IMR-90 (cell line): Measurements from ENCODE around the gene CD2AP. TPM values are rescaled to one million over a fixed set of nuclear protein-coding genes. Genes with fewer than 3 reads are reported as not detected.

Experiments
- ATAC-seq: fragments of 200-7000 bp; cut with Tn5 transposase; 2 replicates; pipeline ENCODE4 v1.9.1; 2020; ENCODE audit warnings: low read depth, mild to moderate bottlenecking, moderate library complexity
- BruUV-seq: library from RNA; stranded (reverse); fragments of 400-500 nt; replicated peaks from 2 replicates; lab custom pipeline; 2021; lab: Mats Ljungman, UMichigan
- CTCF ChIA-PET: fragments of 300-600 bp; formaldehyde crosslinking; extraction: SDS; loops from one replicate; lab custom pipeline; 2021; ENCODE audit warnings: antibody characterized with exemption; lab: Yijun Ruan, JAX
- POLR2A ChIA-PET: fragments of 300-600 bp; sonication (Branson Sonifier 250); formaldehyde crosslinking; loops from one replicate; lab custom pipeline; 2022; ENCODE audit warnings: antibody characterized with exemption; ENCODE audit not compliant: unreplicated experiment; lab: Charles Lee
- DNase-seq: peaks from one replicate; pipeline ENCODE4 v3.0.0; 2013
- H2AFZ ChIP-seq: replicated peaks from 2 replicates; pipeline ENCODE3; 2013; ENCODE audit warnings: low read length, mild to moderate bottlenecking; ENCODE audit not compliant: poor library complexity
- H2AK5ac ChIP-seq: 2 replicates; pipeline ENCODE4 v1.6.1; 2013; ENCODE audit warnings: low read depth, low read length, inconsistent platforms
- H2AK9ac ChIP-seq: replicated peaks from 2 replicates; pipeline ENCODE3; 2013; ENCODE audit warnings: mild to moderate bottlenecking, low read depth, low read length, moderate library complexity; ENCODE audit not compliant: poor library complexity
- H2BK120ac ChIP-seq: 2 replicates; pipeline ENCODE4 v1.6.1; 2013; ENCODE audit warnings: low read depth, low read length, inconsistent platforms
- H2BK15ac ChIP-seq: 3 replicates; pipeline ENCODE4 v1.6.1; 2013; ENCODE audit warnings: low read depth, low read length, inconsistent platforms
- H2BK20ac ChIP-seq: 2 replicates; pipeline ENCODE4 v1.6.1; 2013; ENCODE audit warnings: low read depth, mild to moderate bottlenecking, inconsistent platforms, low read length, moderate library complexity
- H2BK5ac ChIP-seq: 2 replicates; pipeline ENCODE4 v1.6.1; 2013; ENCODE audit warnings: mild to moderate bottlenecking, low read depth, low read length, inconsistent platforms; ENCODE audit not compliant: poor library complexity, severe bottlenecking
- H3K14ac ChIP-seq: replicated peaks from 2 replicates; pipeline ENCODE4 v1.6.1; 2013; ENCODE audit warnings: low read depth, low read length, inconsistent platforms
- H3K18ac ChIP-seq: 2 replicates; pipeline ENCODE4 v1.6.1; 2013; ENCODE audit warnings: low read depth, low read length, control low read depth
- H3K23ac ChIP-seq: 2 replicates; pipeline ENCODE4 v1.6.1; 2013; ENCODE audit warnings: low read depth, low read length, inconsistent platforms
- H3K27ac ChIP-seq: 2 replicates; pipeline ENCODE4 v1.5.1; 2013; ENCODE audit warnings: mild to moderate bottlenecking, control low read depth, low read length; ENCODE audit not compliant: insufficient read depth
- H3K27me3 ChIP-seq: 2 replicates; pipeline ENCODE4 v1.6.1; 2013; ENCODE audit warnings: low read length; ENCODE audit not compliant: control insufficient read depth, insufficient read depth
- H3K36me3 ChIP-seq: 2 replicates; pipeline ENCODE4 v1.6.1; 2013; ENCODE audit warnings: low read length, mixed read lengths; ENCODE audit not compliant: control insufficient read depth, insufficient read depth
- H3K4ac ChIP-seq: 2 replicates; pipeline ENCODE4 v1.6.1; 2013; ENCODE audit warnings: low read depth, low read length, inconsistent platforms
- H3K4me1 ChIP-seq: 2 replicates; pipeline ENCODE4 v1.6.1; 2013; ENCODE audit warnings: low read length, mixed read lengths; ENCODE audit not compliant: control insufficient read depth, insufficient read depth
- H3K4me2 ChIP-seq: 2 replicates; pipeline ENCODE4 v1.6.1; 2013; ENCODE audit warnings: low read depth, mild to moderate bottlenecking, control low read depth, low read length, moderate library complexity
- H3K4me3 ChIP-seq: 2 replicates; pipeline ENCODE4 v1.5.1; 2013; ENCODE audit warnings: low read depth, mild to moderate bottlenecking, control low read depth, low read length, moderate library complexity; ENCODE audit not compliant: insufficient read depth
- H3K56ac ChIP-seq: 2 replicates; pipeline ENCODE4 v1.6.1; 2013; ENCODE audit warnings: low read length, inconsistent platforms; ENCODE audit not compliant: insufficient read depth; ENCODE audit errors: extremely low read depth
- H3K79me1 ChIP-seq, 2 experiments: 2 replicates each; pipeline ENCODE4 v1.6.1; 2013; ENCODE audit warnings: low read length in 2 of 2, inconsistent platforms in 1 of 2, low read depth in 1 of 2
- H3K9ac ChIP-seq: 2 replicates; pipeline ENCODE4 v1.6.1; 2013; ENCODE audit warnings: low read depth, low read length, control low read depth
- H3K9me1 ChIP-seq: 2 replicates; pipeline ENCODE4 v1.6.1; 2013; ENCODE audit warnings: low read length, inconsistent platforms; ENCODE audit not compliant: insufficient read depth
- H3K9me3 ChIP-seq: 2 replicates; pipeline ENCODE4 v1.6.1; 2013; ENCODE audit warnings: low read length; ENCODE audit not compliant: control insufficient read depth, insufficient read depth
- H4K20me1 ChIP-seq: 2 replicates; pipeline ENCODE4 v1.6.1; 2013; ENCODE audit warnings: low read length, inconsistent platforms; ENCODE audit not compliant: insufficient read depth
- H4K5ac ChIP-seq: 2 replicates; pipeline ENCODE4 v1.6.1; 2013; ENCODE audit warnings: mild to moderate bottlenecking, low read depth, low read length, control low read depth
- H4K8ac ChIP-seq, 2 experiments: 2 replicates each; pipeline ENCODE4 v1.6.1; 2013; ENCODE audit warnings: low read depth in 2 of 2, low read length in 2 of 2, control low read depth in 1 of 2, inconsistent platforms in 1 of 2
- H4K91ac ChIP-seq: 2 replicates; pipeline ENCODE4 v1.6.1; 2013; ENCODE audit warnings: low read depth, low read length, inconsistent platforms; ENCODE audit not compliant: insufficient read depth
- CEBPB ChIP-seq: IDR thresholded peaks from 2 replicates; pipeline ENCODE4 v1.6.1; 2012; ENCODE audit warnings: low read depth, low read length, improper control_type of control experiment
- FOS ChIP-seq: fragments of 150-350 bp; IDR thresholded peaks from 2 replicates; pipeline ENCODE4 v1.6.1; 2016; ENCODE audit warnings: low read depth, low read length
- NFE2L2 ChIP-seq: fragments of 150-350 bp; IDR thresholded peaks from 2 replicates; pipeline ENCODE4 v1.6.1; 2016; ENCODE audit warnings: low read depth, mild to moderate bottlenecking, low read length
- RAD21 ChIP-seq: IDR thresholded peaks from 2 replicates; pipeline ENCODE4 v1.6.1; 2012; ENCODE audit warnings: low read length, improper control_type of control experiment
- RCOR1 ChIP-seq: IDR thresholded peaks from 2 replicates; pipeline ENCODE4 v1.6.1; 2012; ENCODE audit warnings: mild to moderate bottlenecking, low read length, improper control_type of control experiment; ENCODE audit not compliant: insufficient replicate concordance
- WGBS, 2 experiments: methylation state at CpG; one replicate each; pipeline versions ENCODE4 v1.1.5 to v1.1.7; 2013; ENCODE audit warnings: missing lambda C conversion rate in 2 of 2; ENCODE audit not compliant: insufficient read length in 1 of 2; ENCODE audit errors: extremely low coverage in 2 of 2; 5-methylcytosine and 5-hydroxymethylcytosine counted together
- dilution Hi-C: fragments of 300-500 bp; cut with HindIII; formaldehyde crosslinking; loops from one replicate; pipeline ENCODE4 v1.14.3; 2018; ENCODE audit warnings: low sequenced_read_pairs; ENCODE audit not compliant: unreplicated experiment
- in situ Hi-C: fragments of 300-500 bp; cut with MboI; formaldehyde crosslinking; loops from 3 replicates; pipeline ENCODE4 v1.14.3; 2019; ENCODE audit warnings: low sequenced_read_pairs, inconsistent platforms, mixed read lengths
- intact Hi-C: fragments of 100-400 bp; cut with micrococcal nuclease; formaldehyde crosslinking; loops from 2 replicates; pipeline ENCODE4 v1.10.0; 2022
- polyA plus RNA-seq, 3 experiments: library from polyadenylated mRNA; depleted of rRNA; stranded (reverse); fragments of >200 nt; gene quantifications; 2 replicates each; pipeline ENCODE4 v1.2.3, GENCODE V29; 2012; ENCODE audit warnings: low replicate concordance in 1 of 3
- total RNA-seq: library from RNA; depleted of rRNA; stranded (reverse); fragments of >200 nt; gene quantifications from 2 replicates; pipeline ENCODE4 v1.2.3, GENCODE V29; 2012

Gene CD2AP
- total and polyA plus RNA-seq, 2 of the 4 experiments (the other 2 are of a cell fraction): 5.3 to 7.5 TPM

- in situ Hi-C loops: no loop called here
- Histone ChIP-seq H4K91ac (no peak overlapping the region), H3K27ac (no peak overlapping the region), H2AK9ac (no peak overlapping the region), H3K14ac (no peak overlapping the region), H3K56ac (no peak overlapping the region), H2BK120ac (no peak overlapping the region), H3K4me1 (no peaks in the 10 kb centered on the region), H2AFZ (no peak overlapping the region), H3K4me2 (no peak overlapping the region), H2BK15ac (no peak overlapping the region), H3K27me3 (no peaks in the 10 kb centered on the region), H3K36me3 (no peaks in the 10 kb centered on the region), H4K20me1 (no peaks in the 10 kb centered on the region), H3K9me1 (no peaks in the 10 kb centered on the region), H3K9me3 (no peaks in the 10 kb centered on the region), H3K79me1 (no peaks in the 10 kb centered on the region), H3K23ac (no peak overlapping the region), H3K9ac (no peak overlapping the region), H3K18ac (no peak overlapping the region), H4K8ac (no peak overlapping the region), H3K4ac (no peak overlapping the region), H2BK20ac (no peak overlapping the region), H4K5ac (no peak overlapping the region), H2AK5ac (no peak overlapping the region), H2BK5ac (no peak overlapping the region), H3K4me3 (no peak overlapping the region)
- WGBS, 2 experiments: no CpG with 5 or more reads among the region's 1 CpG
- DNase-seq (no peak), ATAC-seq (no peak)
- TF ChIP-seq NFE2L2: no peak
- TF ChIP-seq CEBPB: no peak
- no peak for TF ChIP-seq RCOR1
- TF ChIP-seq FOS: no peak
- no peak for TF ChIP-seq RAD21
- no TSS peak for BruUV-seq
- intact Hi-C loops: no loop called here
- ChIA-PET POLR2A (no interaction called here), CTCF (no interaction called here)
- dilution Hi-C loops: no loop called here
Measured at GRCh38 chr6:47471911-47472310, 5.7 kb upstream of the CD2AP start.
